BE2C (cell line): Measurements from ENCODE around the gene ZNF581.

Experiments used
- DNase-seq: peaks from one replicate; pipeline ENCODE4 v3.0.0-alpha.2; 2020
- H3K27me3 ChIP-seq: fragments of 250-450 bp; sonication (Bioruptor Pico); 2 replicates; pipeline ENCODE4 v1.5.1; 2020; ENCODE audit warnings: mild to moderate bottlenecking
- H3K36me3 ChIP-seq: fragments of 250-450 bp; sonication (Bioruptor Pico); 2 replicates; pipeline ENCODE4 v1.5.1; 2020; ENCODE audit warnings: mild to moderate bottlenecking
- H3K4me1 ChIP-seq: fragments of 250-450 bp; sonication (Bioruptor Pico); 2 replicates; pipeline ENCODE4 v1.5.1; 2020
- H3K4me3 ChIP-seq: 2 replicates; pipeline ENCODE4 v1.5.1; 2011; ENCODE audit warnings: low read depth, low read length
- H3K9me3 ChIP-seq: fragments of 250-450 bp; sonication (Bioruptor Pico); 2 replicates; pipeline ENCODE4 v1.5.1; 2020
- CTCF ChIP-seq: IDR thresholded peaks from 2 replicates; pipeline ENCODE4 v1.5.1; 2012; ENCODE audit warnings: mild to moderate bottlenecking, low read depth, low read length

The ZNF581 gene

GRCh38 chr19:55613396-55613795 lies 30.1 kb upstream of the ZNF581 start:
- H3K4me1 ChIP-seq, result no peaks in the 10 kb centered on the region
- no peaks in the 10 kb centered on the region for H3K27me3 ChIP-seq
- TF ChIP-seq CTCF, result no peak
- DNase-seq, result no peak
- H3K36me3 ChIP-seq, result peaks cover 19% of the 10 kb centered on the region
- no peak overlapping the region for H3K4me3 ChIP-seq
- H3K9me3 ChIP-seq, result no peaks in the 10 kb centered on the region

- H3K9me3 ChIP-seq, result no peaks in the 10 kb centered on the region
These were observed 29.3 kb upstream of the ZNF581 start for GRCh38 chr19:55613930-55614710.

GRCh38 chr19:55614711-55615542 lies 28.5 kb upstream of the ZNF581 start:
- no peaks in the 10 kb centered on the region for H3K9me3 ChIP-seq
- H3K4me1 ChIP-seq, result no peaks in the 10 kb centered on the region
- H3K27me3 ChIP-seq, result no peaks in the 10 kb centered on the region
- H3K4me3 ChIP-seq, result no peak overlapping the region
- DNase-seq, result no peak
- no peak for TF ChIP-seq CTCF
- peaks cover 19% of the 10 kb centered on the region for H3K36me3 ChIP-seq

More at GRCh38 chr19:55613930-55614710, 29.3 kb upstream of the ZNF581 start:
- Histone ChIP-seq H3K27me3 (no peaks in the 10 kb centered on the region), H3K4me3 (no peak overlapping the region), H3K4me1 (no peaks in the 10 kb centered on the region), H3K36me3 (peaks cover 19% of the 10 kb centered on the region)
- no peak for DNase-seq
- TF ChIP-seq CTCF, result no peak

- Histone ChIP-seq H3K27me3 (no peaks in the 10 kb centered on the region), H3K36me3 (peaks cover 19% of the 10 kb centered on the region), H3K4me1 (no peaks in the 10 kb centered on the region), H3K4me3 (no peak overlapping the region), H3K9me3 (no peaks in the 10 kb centered on the region)
- no peak for TF ChIP-seq CTCF
- no peak for DNase-seq
These were observed 27.7 kb upstream of the ZNF581 start for GRCh38 chr19:55615543-55616394.

- DNase-seq, result no peak
- no peak for TF ChIP-seq CTCF
- H3K36me3 ChIP-seq, result peaks cover 19% of the 10 kb centered on the region
These were observed 27.0 kb upstream of the ZNF581 start for GRCh38 chr19:55616395-55616875.

More at GRCh38 chr19:55616395-55616875, 27.0 kb upstream of the ZNF581 start:
- no peak overlapping the region for H3K4me3 ChIP-seq
- no peaks in the 10 kb centered on the region for H3K9me3 ChIP-seq
- H3K4me1 ChIP-seq, result no peaks in the 10 kb centered on the region
- no peaks in the 10 kb centered on the region for H3K27me3 ChIP-seq
